Keratinocyte (primary cell): ENCODE measurements around the gene TENM3. TPM values are rescaled to one million over a fixed set of nuclear protein-coding genes. Genes with fewer than 3 reads are reported as not detected.

Experiments used
- DNase-seq: peaks from one replicate; pipeline ENCODE4 v3.0.0-alpha.2; 2011; ENCODE audit warnings: low read depth, missing footprints, low spot score
- FAIRE-seq: peaks from 2 replicates; lab custom pipeline; 2011; peaks lifted over from hg19 to GRCh38; lab: Jason Lieb, UNC
- H2AFZ ChIP-seq: 2 replicates; pipeline ENCODE4 v1.6.0; 2012; ENCODE audit warnings: low read length, control low read depth, inconsistent platforms; ENCODE audit not compliant: control insufficient read depth
- H3K27ac ChIP-seq: 2 replicates; pipeline ENCODE4 v1.5.1; 2011; ENCODE audit warnings: low read length; ENCODE audit not compliant: control insufficient read depth, insufficient read depth
- H3K27me3 ChIP-seq: 3 replicates; pipeline ENCODE4 v1.6.0; 2011; ENCODE audit warnings: low read length; ENCODE audit not compliant: control insufficient read depth, insufficient read depth; ENCODE audit errors: extremely low read depth
- H3K36me3 ChIP-seq, 2 experiments: 2 replicates in 1 of 2; 3 replicates in 1 of 2; pipeline ENCODE4 v1.5.1; 2011; ENCODE audit warnings: low read length in 2 of 2, mild to moderate bottlenecking in 1 of 2; ENCODE audit not compliant: control insufficient read depth in 2 of 2, insufficient read depth in 2 of 2; ENCODE audit errors: extremely low read depth in 1 of 2
- H3K4me1 ChIP-seq: 3 replicates; pipeline ENCODE4 v1.5.1; 2011; ENCODE audit warnings: low read length; ENCODE audit not compliant: control insufficient read depth, insufficient read depth; ENCODE audit errors: extremely low read depth
- H3K4me2 ChIP-seq: 3 replicates; pipeline ENCODE4 v1.6.0; 2011; ENCODE audit warnings: low read depth, low read length; ENCODE audit not compliant: control insufficient read depth, insufficient read depth; ENCODE audit errors: extremely low read depth
- H3K4me3 ChIP-seq, 3 experiments: fragments of 200-600 bp in 1 of 3; sonication (generic) in 1 of 3; 2 replicates in 2 of 3; 3 replicates in 1 of 3; pipeline ENCODE4 v1.5.1; 2011 to 2016; ENCODE audit warnings: low read length in 3 of 3, mild to moderate bottlenecking in 3 of 3, control low read depth in 2 of 3, inconsistent platforms in 1 of 3, low read depth in 1 of 3, mixed read lengths in 1 of 3, mixed run types in 1 of 3, moderate library complexity in 1 of 3; ENCODE audit not compliant: control insufficient read depth in 2 of 3, insufficient read depth in 2 of 3; ENCODE audit errors: extremely low read depth in 1 of 3
- H3K79me2 ChIP-seq: 2 replicates; pipeline ENCODE4 v1.6.0; 2012; ENCODE audit warnings: low read length; ENCODE audit not compliant: control insufficient read depth, insufficient read depth
- H3K9ac ChIP-seq: 3 replicates; pipeline ENCODE4 v1.6.0; 2011; ENCODE audit warnings: low read length; ENCODE audit not compliant: control insufficient read depth, insufficient read depth; ENCODE audit errors: extremely low read depth
- H3K9me1 ChIP-seq: 3 replicates; pipeline ENCODE4 v1.6.0; 2011; ENCODE audit warnings: low read length; ENCODE audit not compliant: control insufficient read depth, insufficient read depth; ENCODE audit errors: extremely low read depth
- H3K9me3 ChIP-seq: 2 replicates; pipeline ENCODE4 v1.5.1; 2012; ENCODE audit warnings: low read depth, low read length; ENCODE audit not compliant: control insufficient read depth
- H4K20me1 ChIP-seq: 3 replicates; pipeline ENCODE4 v1.6.0; 2011; ENCODE audit warnings: low read length; ENCODE audit not compliant: control insufficient read depth, insufficient read depth; ENCODE audit errors: extremely low read depth
- CTCF ChIP-seq, 3 experiments: IDR thresholded peaks in 1 of 3; conservative IDR thresholded peaks in 1 of 3; optimal IDR thresholded peaks in 1 of 3; 2 replicates in 2 of 3; 3 replicates in 1 of 3; pipeline versions ENCODE3 to v1.5.1; 2011; ENCODE audit warnings: low read length in 3 of 3, mild to moderate bottlenecking in 3 of 3, moderate library complexity in 2 of 3, control low read depth in 1 of 3, inconsistent platforms in 1 of 3; ENCODE audit not compliant: insufficient read depth in 2 of 3; ENCODE audit errors: extremely low read depth in 1 of 3
- EZH2 ChIP-seq: IDR thresholded peaks from one replicate; pipeline ENCODE4 v1.6.1; 2012; ENCODE audit warnings: inconsistent platforms, mild to moderate bottlenecking, low read length, moderate library complexity
- dilution Hi-C: fragments of 300-500 bp; cut with MboI; formaldehyde crosslinking; loops from one replicate; pipeline ENCODE4 v1.7.0; 2020; ENCODE audit warnings: low sequenced_read_pairs; ENCODE audit not compliant: extremely low pct_ligation_motif_present
- polyA plus RNA-seq, 5 experiments: library from polyadenylated mRNA; depleted of rRNA in 3 of 5; stranded (reverse) in 3 of 5; stranded (forward) in 1 of 5; unstranded in 1 of 5; fragments of >200 nt; gene quantifications; 1 replicate in 1 of 5; 2 replicates in 3 of 5; 3 replicates in 1 of 5; pipeline versions ENCODE4 v1.2.1 to v1.2.3, GENCODE V29; 2011 to 2012; ENCODE audit warnings: missing spikeins in 2 of 5, low read depth in 1 of 5, low replicate concordance in 1 of 5

The TENM3 gene
- polyA plus RNA-seq, 1 donor (not counting 4 experiments of a cell fraction or from before 2014, with no cell fraction given): 17.0 TPM

- Histone ChIP-seq H3K27ac (no peak overlapping the region), H3K9me3 (no peaks in the 10 kb centered on the region), H3K79me2 (no peaks in the 10 kb centered on the region), H3K27me3 (no peaks in the 10 kb centered on the region), H3K9ac (no peak overlapping the region), H4K20me1 (no peaks in the 10 kb centered on the region), H3K9me1 (no peaks in the 10 kb centered on the region), H3K4me2 (no peak overlapping the region), H3K36me3 (no peaks in the 10 kb centered on the region), H3K4me1 (peaks cover 12% of the 10 kb centered on the region), H3K4me3 (no peak overlapping the region), H2AFZ (no peak overlapping the region)
- TF ChIP-seq EZH2 (no peak), CTCF (optimal IDR thresholded peaks at IDR 0.05 in 1 of 3, IDR thresholded peaks at IDR 0.05 in 1 of 3, conservative IDR thresholded peaks at IDR 0.05 in 1 of 3; ENCODE audit: extremely low read depth in 1 of 3, insufficient read depth in 2 of 3, low read length in 3 of 3) (no peak)
- dilution Hi-C loops: no loop called here
- DNase-seq (no peak), FAIRE-seq (no peak)
Observed at GRCh38 chr4:182822554-182822953, 579.4 kb downstream of the TENM3 start.

GRCh38 chr4:182823576-182823975, 580.4 kb downstream of the TENM3 start:
- H2AFZ ChIP-seq: peak overlapping the region; percentile 10
- TF ChIP-seq CTCF (optimal IDR thresholded peaks at IDR 0.05 in 1 of 3, IDR thresholded peaks at IDR 0.05 in 1 of 3, conservative IDR thresholded peaks at IDR 0.05 in 1 of 3; ENCODE audit: extremely low read depth in 1 of 3, insufficient read depth in 2 of 3, low read length in 3 of 3) (no peak), EZH2 (no peak)
- no peaks in the 10 kb centered on the region for H3K79me2 ChIP-seq
- no peak overlapping the region for H3K4me3 ChIP-seq
- H3K9ac ChIP-seq: no peak overlapping the region
- H3K36me3 ChIP-seq: no peaks in the 10 kb centered on the region
- dilution Hi-C loops: no loop called here
- no peaks in the 10 kb centered on the region for H3K9me1 ChIP-seq
- no peak overlapping the region for H3K4me2 ChIP-seq
- FAIRE-seq: peak; percentile 48
- H3K4me1 ChIP-seq: peaks cover 8% of the 10 kb centered on the region
- no peak overlapping the region for H3K27ac ChIP-seq
- no peaks in the 10 kb centered on the region for H3K9me3 ChIP-seq
- H4K20me1 ChIP-seq: no peaks in the 10 kb centered on the region
- no peak for DNase-seq
- H3K27me3 ChIP-seq: no peaks in the 10 kb centered on the region
